Neutrophil (primary cell): ENCODE results near the gene CYP2F1.

ENCODE experiments used
- H3K27ac ChIP-seq: fragments of 200-600 bp; sonication (generic); 2 replicates; pipeline ENCODE4 v1.5.1; 2016; ENCODE audit warnings: mild to moderate bottlenecking, moderate library complexity
- H3K27me3 ChIP-seq: fragments of 200-600 bp; sonication (generic); 2 replicates; pipeline ENCODE4 v1.6.0; 2016; ENCODE audit warnings: mild to moderate bottlenecking
- H3K36me3 ChIP-seq: fragments of 200-600 bp; sonication (generic); 2 replicates; pipeline ENCODE4 v1.5.1; 2017
- H3K4me1 ChIP-seq, 2 experiments: fragments of 200-600 bp in 1 of 2; sonication (generic) in 1 of 2; 1 replicate in 1 of 2; 2 replicates in 1 of 2; pipeline versions ENCODE4 v1.5.1 to v1.6.1; 2013 to 2016; ENCODE audit warnings: low read depth in 1 of 2, low read length in 1 of 2, mild to moderate bottlenecking in 1 of 2, moderate library complexity in 1 of 2; ENCODE audit not compliant: control insufficient read depth in 1 of 2, insufficient read depth in 1 of 2
- H3K4me3 ChIP-seq, 2 experiments: fragments of 200-600 bp in 1 of 2; sonication (generic) in 1 of 2; 1 replicate in 1 of 2; 2 replicates in 1 of 2; pipeline ENCODE4 v1.5.1; 2013 to 2016; ENCODE audit warnings: low read depth in 1 of 2, low read length in 1 of 2, mild to moderate bottlenecking in 1 of 2, moderate library complexity in 1 of 2
- H3K9me3 ChIP-seq: fragments of 200-600 bp; sonication (generic); 2 replicates; pipeline ENCODE4 v1.5.1; 2016
- TF ChIP-seq, protein P1 (sequence below): fragments of 200-600 bp; sonication (generic); IDR thresholded peaks from 2 replicates; pipeline ENCODE4 v1.5.1; 2016; ENCODE audit warnings: antibody characterized with exemption

Gene CYP2F1

DNA sequence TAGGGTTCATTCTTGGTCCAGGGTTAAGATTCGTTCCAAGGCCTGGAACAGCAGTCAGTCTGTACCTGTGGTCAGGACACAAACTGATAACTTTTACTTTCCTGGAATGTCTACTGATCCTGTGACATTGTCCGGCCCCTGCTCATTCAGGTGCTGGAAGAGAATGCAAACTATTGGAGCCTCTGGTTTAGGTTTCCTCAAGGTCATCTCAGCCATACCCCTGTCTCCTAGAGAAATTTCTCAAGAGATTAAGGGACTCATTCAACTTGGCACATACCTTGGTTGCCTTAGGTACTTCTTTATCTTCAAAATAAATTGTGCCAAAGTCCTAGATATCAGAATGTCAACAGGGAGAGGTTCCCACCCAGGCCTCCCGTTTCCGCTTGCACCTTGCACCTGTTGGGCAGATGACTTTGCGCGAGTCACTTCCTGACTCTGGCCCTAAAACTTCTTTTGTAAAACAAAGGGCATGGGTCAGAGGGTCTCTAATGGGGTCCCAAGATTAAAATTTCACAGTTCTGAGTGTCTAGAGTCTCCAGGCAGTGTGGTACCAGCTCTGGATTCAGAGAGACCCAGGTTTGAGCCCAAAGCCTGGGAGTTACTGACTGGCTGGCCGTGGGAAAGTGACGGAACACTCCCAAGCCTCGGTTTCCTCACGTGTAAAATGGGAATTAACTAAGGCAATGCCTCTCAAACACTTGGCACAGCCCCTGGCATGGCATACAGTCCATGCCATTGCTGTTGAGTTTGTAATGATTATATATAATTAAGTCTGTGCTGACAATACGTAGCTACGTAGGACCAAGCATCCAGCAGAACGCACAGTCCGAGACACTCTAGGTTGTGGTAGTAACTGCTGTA is 52.9 kb downstream of the CYP2F1 start:
- Histone ChIP-seq H3K36me3 (no peaks in the 10 kb centered on the region), H3K27me3 (no peaks in the 10 kb centered on the region), H3K27ac (no peak overlapping the region), H3K4me3 (no peak overlapping the region), H3K4me1 (no peaks in the 10 kb centered on the region), H3K9me3 (no peaks in the 10 kb centered on the region)
- TF ChIP-seq, protein P1, sequence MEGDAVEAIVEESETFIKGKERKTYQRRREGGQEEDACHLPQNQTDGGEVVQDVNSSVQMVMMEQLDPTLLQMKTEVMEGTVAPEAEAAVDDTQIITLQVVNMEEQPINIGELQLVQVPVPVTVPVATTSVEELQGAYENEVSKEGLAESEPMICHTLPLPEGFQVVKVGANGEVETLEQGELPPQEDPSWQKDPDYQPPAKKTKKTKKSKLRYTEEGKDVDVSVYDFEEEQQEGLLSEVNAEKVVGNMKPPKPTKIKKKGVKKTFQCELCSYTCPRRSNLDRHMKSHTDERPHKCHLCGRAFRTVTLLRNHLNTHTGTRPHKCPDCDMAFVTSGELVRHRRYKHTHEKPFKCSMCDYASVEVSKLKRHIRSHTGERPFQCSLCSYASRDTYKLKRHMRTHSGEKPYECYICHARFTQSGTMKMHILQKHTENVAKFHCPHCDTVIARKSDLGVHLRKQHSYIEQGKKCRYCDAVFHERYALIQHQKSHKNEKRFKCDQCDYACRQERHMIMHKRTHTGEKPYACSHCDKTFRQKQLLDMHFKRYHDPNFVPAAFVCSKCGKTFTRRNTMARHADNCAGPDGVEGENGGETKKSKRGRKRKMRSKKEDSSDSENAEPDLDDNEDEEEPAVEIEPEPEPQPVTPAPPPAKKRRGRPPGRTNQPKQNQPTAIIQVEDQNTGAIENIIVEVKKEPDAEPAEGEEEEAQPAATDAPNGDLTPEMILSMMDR: no peak

DNA sequence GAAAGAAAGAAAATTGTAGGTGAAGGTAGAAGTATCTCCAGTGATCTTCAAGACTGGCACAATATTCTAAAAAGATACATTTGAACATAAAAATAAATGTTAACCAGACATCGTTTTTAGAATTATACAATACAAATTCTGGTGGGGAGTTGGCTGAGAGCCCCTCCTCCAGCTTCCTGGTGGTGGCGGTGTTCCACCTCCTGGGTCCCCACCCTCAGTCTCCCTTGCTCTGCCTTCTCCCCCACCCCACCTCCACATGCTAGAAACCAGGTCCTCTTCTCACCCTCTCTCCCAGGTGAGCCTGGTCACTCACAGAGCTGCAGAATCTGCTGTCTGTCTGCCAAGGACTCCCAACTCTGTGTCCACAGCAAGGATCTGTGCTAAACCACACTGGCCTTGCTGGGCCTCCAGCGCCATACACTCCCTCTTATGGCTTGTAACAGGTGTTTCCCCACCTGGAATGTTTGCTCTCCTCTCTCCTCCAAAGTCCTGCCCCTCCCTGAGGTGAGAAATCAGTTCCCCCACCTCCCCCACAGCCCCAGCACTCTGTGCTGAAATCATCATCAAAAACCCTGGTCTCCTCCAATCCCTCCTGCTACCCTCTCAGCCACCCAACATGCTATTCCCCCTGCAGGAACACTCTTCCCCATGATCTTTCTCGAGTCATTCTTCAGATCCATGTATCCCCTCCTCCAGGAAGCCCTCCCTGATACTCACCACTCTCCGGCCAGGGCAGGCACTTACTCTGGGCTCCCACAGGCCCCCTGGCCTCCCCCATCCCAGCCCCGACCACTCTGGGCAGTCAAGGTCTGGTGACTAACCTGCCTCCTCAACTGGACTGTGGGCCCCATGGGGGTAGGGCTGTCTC is 58.3 kb downstream of the CYP2F1 start:
- Histone ChIP-seq H3K4me1 (no peaks in the 10 kb centered on the region), H3K27me3 (peaks cover 22% of the 10 kb centered on the region), H3K27ac (no peak overlapping the region), H3K4me3 (no peak overlapping the region), H3K36me3 (no peaks in the 10 kb centered on the region), H3K9me3 (no peaks in the 10 kb centered on the region)
- TF ChIP-seq, protein P1: no peak

DNA sequence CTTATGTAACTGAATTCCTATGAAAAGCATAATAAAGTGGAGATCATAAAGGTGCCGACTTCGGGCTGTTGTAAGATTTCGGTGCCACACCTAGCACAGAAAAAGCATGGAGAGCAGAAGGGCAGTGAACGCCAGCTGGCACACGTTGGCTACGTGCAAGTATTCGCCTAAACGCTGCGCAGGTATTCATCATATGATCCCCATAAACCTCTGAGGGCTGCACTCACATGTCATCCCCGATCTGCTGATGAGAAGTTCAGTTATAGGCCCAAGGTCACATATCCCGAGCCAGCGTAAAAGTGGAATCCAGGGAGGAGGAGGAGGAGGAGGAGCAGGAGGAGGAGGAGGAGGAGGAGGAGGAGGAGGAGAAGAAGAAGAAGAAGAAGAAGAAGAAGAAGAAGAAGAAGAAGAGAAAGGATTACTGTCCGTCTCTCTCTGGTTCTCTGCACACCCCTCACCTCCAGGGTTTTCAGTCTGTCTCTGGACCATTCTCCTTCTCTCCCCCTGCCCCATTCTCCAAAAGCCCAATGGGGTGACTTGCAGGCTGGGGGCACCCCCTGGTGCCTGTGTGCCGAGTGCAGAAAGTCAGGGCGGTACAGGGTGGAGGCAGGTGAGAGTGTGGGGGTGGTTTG is 60.2 kb downstream of the CYP2F1 start:
- no peaks in the 10 kb centered on the region for H3K4me1 ChIP-seq
- no peaks in the 10 kb centered on the region for H3K9me3 ChIP-seq
- peaks cover 22% of the 10 kb centered on the region for H3K27me3 ChIP-seq
- no peak overlapping the region for H3K4me3 ChIP-seq
- H3K36me3 ChIP-seq: no peaks in the 10 kb centered on the region
- TF ChIP-seq, protein P1: no peak
- H3K27ac ChIP-seq: no peak overlapping the region

DNA sequence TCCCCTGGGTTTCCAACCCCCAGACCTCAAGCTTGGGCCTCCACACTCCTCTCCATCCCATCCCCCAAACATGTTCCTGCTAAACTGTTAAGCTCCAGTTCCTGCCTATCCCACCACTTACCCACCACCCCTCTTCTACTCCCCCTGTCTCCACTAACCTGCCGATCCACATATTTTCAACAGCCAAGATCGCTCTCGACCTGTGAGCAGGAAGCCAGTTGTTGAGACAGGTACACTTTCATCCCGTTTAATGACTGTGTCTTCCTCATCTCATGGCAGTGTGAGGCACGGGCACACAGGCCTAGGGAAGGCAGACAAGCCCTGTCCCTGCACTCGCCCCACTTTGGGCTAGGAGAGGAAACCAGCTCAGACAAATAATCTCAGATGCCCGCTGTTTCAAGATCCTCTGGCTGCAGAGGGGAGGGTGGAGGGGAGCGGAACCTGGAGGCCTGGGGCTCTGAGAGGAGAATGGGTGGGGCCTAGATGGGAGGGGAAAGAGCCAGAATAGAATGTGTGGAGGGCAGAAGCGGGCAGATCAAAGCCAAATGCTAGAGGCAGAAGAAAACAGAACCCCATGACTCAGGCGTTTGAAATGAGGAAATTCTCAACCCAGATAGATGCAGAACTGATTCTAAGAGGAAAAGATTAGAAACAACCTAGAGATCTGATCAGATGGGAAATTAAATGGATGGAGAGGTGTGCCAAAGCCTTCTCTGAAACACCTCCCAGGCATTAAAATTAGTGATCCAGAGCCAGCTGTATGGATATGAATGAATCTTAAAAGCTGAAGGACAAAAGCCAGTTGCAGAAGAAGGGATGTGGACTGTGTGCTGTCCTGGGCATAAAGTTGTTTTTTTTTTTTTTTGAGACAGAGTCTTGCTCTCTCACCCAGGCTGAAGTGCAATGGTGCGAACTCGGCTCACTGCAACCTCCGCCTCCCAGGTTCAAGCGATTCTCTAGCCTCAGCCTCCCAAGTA is 61.9 kb downstream of the CYP2F1 start:
- H3K36me3 ChIP-seq: no peaks in the 10 kb centered on the region
- H3K4me1 ChIP-seq: no peaks in the 10 kb centered on the region
- H3K27ac ChIP-seq: no peak overlapping the region
- TF ChIP-seq, protein P1: no peak
- H3K9me3 ChIP-seq: no peaks in the 10 kb centered on the region
- H3K27me3 ChIP-seq: peaks cover 22% of the 10 kb centered on the region
- H3K4me3 ChIP-seq: no peak overlapping the region
